OCI-LY3 (cell line): Measurements from ENCODE around the gene GLMN.

Experiments
- H2AFZ ChIP-seq: fragments of 200-600, 300-600 bp; shearing (Covaris generic); 2 replicates; pipeline ENCODE4 v1.6.0; 2014; ENCODE audit warnings: antibody characterized with exemption, low read depth, low read length
- H3K27ac ChIP-seq: fragments of 200-600, 300-600 bp; sonication (generic); 2 replicates; pipeline ENCODE4 v1.5.1; 2014; ENCODE audit warnings: mild to moderate bottlenecking, low read length, moderate library complexity, mixed read lengths
- H3K27me3 ChIP-seq: fragments of 200-600, 300-600 bp; sonication (generic); 2 replicates; pipeline ENCODE4 v1.6.1; 2014; ENCODE audit warnings: low read depth, low read length, mixed read lengths
- H3K36me3 ChIP-seq: fragments of 200-600, 300-600 bp; sonication (generic); replicated peaks from 2 replicates; pipeline ENCODE3; 2014; ENCODE audit warnings: low read depth, low read length, mixed read lengths
- H3K4me1 ChIP-seq: fragments of 300-600, 200-600 bp; sonication (generic); 2 replicates; pipeline ENCODE4 v1.6.1; 2014; ENCODE audit warnings: low read length, mixed read lengths
- H3K4me2 ChIP-seq: fragments of 200-600, 300-600 bp; sonication (generic); 2 replicates; pipeline ENCODE4 v1.6.1; 2014; ENCODE audit warnings: low read length, mixed read lengths
- H3K4me3 ChIP-seq: fragments of 300-600, 200-600 bp; sonication (generic); 2 replicates; pipeline ENCODE4 v1.5.1; 2014; ENCODE audit warnings: antibody characterized with exemption, mild to moderate bottlenecking, low read length, moderate library complexity
- H3K79me2 ChIP-seq: fragments of 300-600, 200-600 bp; shearing (Covaris generic); 2 replicates; pipeline ENCODE4 v1.6.1; 2014; ENCODE audit warnings: mild to moderate bottlenecking, low read length, mixed read lengths
- H3K9ac ChIP-seq: fragments of 300-600, 200-600 bp; shearing (Covaris generic); 2 replicates; pipeline ENCODE4 v1.6.0; 2014; ENCODE audit warnings: mild to moderate bottlenecking, low read length, moderate library complexity
- H3K9me3 ChIP-seq: fragments of 200-600, 300-600 bp; shearing (Covaris generic); 2 replicates; pipeline ENCODE4 v1.6.1; 2014; ENCODE audit warnings: low read length, mixed read lengths; ENCODE audit not compliant: insufficient read depth
- H4K20me1 ChIP-seq: fragments of 200-600, 300-600 bp; sonication (generic); 2 replicates; pipeline ENCODE4 v1.6.1; 2016; ENCODE audit warnings: low read length, mixed read lengths; ENCODE audit not compliant: insufficient read depth
- CTCF ChIP-seq: fragments of 200-600, 300-600 bp; sonication (generic); IDR thresholded peaks from 2 replicates; pipeline ENCODE4 v1.5.1; 2014; ENCODE audit warnings: antibody characterized with exemption, low read length, low read depth
- EZH2phosphoT487 ChIP-seq: fragments of 200-600 bp; shearing (Covaris generic); IDR thresholded peaks from 2 replicates; pipeline ENCODE4 v1.6.1; 2018; ENCODE audit warnings: antibody characterized with exemption, mixed run types, low read depth

The GLMN gene

GRCh38 chr1:92201973-92202372 lies 96.8 kb downstream of the GLMN start:
- Histone ChIP-seq H2AFZ (no peak overlapping the region), H3K9me3 (no peaks in the 10 kb centered on the region), H3K36me3 (no peaks in the 10 kb centered on the region), H3K4me3 (no peak overlapping the region), H3K27me3 (no peaks in the 10 kb centered on the region), H4K20me1 (no peaks in the 10 kb centered on the region), H3K9ac (no peak overlapping the region), H3K4me2 (no peak overlapping the region), H3K4me1 (no peaks in the 10 kb centered on the region), H3K27ac (no peak overlapping the region), H3K79me2 (no peaks in the 10 kb centered on the region)
- TF ChIP-seq CTCF: no peak
- TF ChIP-seq EZH2phosphoT487: no peak
